DND-41 (cell line): Measurements from ENCODE around the gene MEGF6.

ENCODE experiments used
- ATAC-seq: fragments of 200-7000 bp; cut with Tn5 transposase; 3 replicates; pipeline ENCODE4 v1.9.1; 2021; ENCODE audit warnings: low read depth; ENCODE audit not compliant: insufficient read depth
- DNase-seq: peaks from one replicate; pipeline ENCODE4 v3.0.0-alpha.2; 2020
- H2AFZ ChIP-seq: 2 replicates; pipeline ENCODE4 v1.6.0; 2012; ENCODE audit warnings: low read depth, low read length
- H3K27ac ChIP-seq: 2 replicates; pipeline ENCODE4 v1.5.1; 2012; ENCODE audit warnings: low read length, inconsistent platforms
- H3K27me3 ChIP-seq: fragments of 200-600 bp; sonication (generic); 2 replicates; pipeline ENCODE4 v1.6.0; 2012; ENCODE audit warnings: low read length, mild to moderate bottlenecking, inconsistent platforms; ENCODE audit not compliant: insufficient read depth, poor library complexity
- H3K36me3 ChIP-seq: 2 replicates; pipeline ENCODE4 v1.5.1; 2012; ENCODE audit warnings: low read length, inconsistent platforms; ENCODE audit not compliant: insufficient read depth
- H3K4me1 ChIP-seq: 2 replicates; pipeline ENCODE4 v1.5.1; 2012; ENCODE audit warnings: mild to moderate bottlenecking, low read length; ENCODE audit not compliant: insufficient read depth
- H3K4me2 ChIP-seq: 2 replicates; pipeline ENCODE4 v1.6.0; 2012; ENCODE audit warnings: mild to moderate bottlenecking, moderate library complexity, low read length, inconsistent platforms; ENCODE audit not compliant: insufficient read depth
- H3K4me3 ChIP-seq, 2 experiments: fragments of 200-600 bp in 1 of 2; shearing (Covaris generic) in 1 of 2; 2 replicates each; pipeline ENCODE4 v1.5.1; 2012 to 2016; ENCODE audit warnings: inconsistent platforms in 2 of 2, low read length in 2 of 2, mild to moderate bottlenecking in 2 of 2, low read depth in 1 of 2, moderate library complexity in 1 of 2
- H3K79me2 ChIP-seq: 2 replicates; pipeline ENCODE4 v1.6.0; 2012; ENCODE audit warnings: low read length, inconsistent platforms; ENCODE audit not compliant: insufficient read depth
- H3K9ac ChIP-seq: 2 replicates; pipeline ENCODE4 v1.6.0; 2012; ENCODE audit warnings: low read depth, mild to moderate bottlenecking, inconsistent platforms, low read length, moderate library complexity
- H3K9me3 ChIP-seq: 2 replicates; pipeline ENCODE4 v1.5.1; 2012; ENCODE audit warnings: low read length, moderate library complexity, mild to moderate bottlenecking, inconsistent platforms; ENCODE audit not compliant: insufficient read depth, severe bottlenecking
- H4K20me1 ChIP-seq: 2 replicates; pipeline ENCODE4 v1.6.0; 2012; ENCODE audit warnings: low read length; ENCODE audit not compliant: insufficient read depth
- CTCF ChIP-seq: IDR thresholded peaks from 2 replicates; pipeline ENCODE4 v1.5.1; 2012; ENCODE audit warnings: borderline replicate concordance, low read length, moderate library complexity, mild to moderate bottlenecking; ENCODE audit not compliant: poor library complexity, severe bottlenecking; ENCODE audit errors: extremely low read depth
- EZH2 ChIP-seq: IDR thresholded peaks from 3 replicates; pipeline ENCODE4 v1.6.1; 2012; ENCODE audit warnings: borderline replicate concordance, low read depth, mild to moderate bottlenecking, moderate library complexity, low read length, inconsistent platforms; ENCODE audit not compliant: severe bottlenecking

MEGF6 gene

GRCh38 chr1:3601743-3602142 is 9.6 kb downstream of the MEGF6 start:
- no peaks in the 10 kb centered on the region for H3K79me2 ChIP-seq
- no peak overlapping the region for H3K4me2 ChIP-seq
- H3K9me3 ChIP-seq = no peaks in the 10 kb centered on the region
- no peaks in the 10 kb centered on the region for H3K4me1 ChIP-seq
- H3K9ac ChIP-seq = no peak overlapping the region
- no peak overlapping the region for H3K27ac ChIP-seq
- H3K36me3 ChIP-seq = no peaks in the 10 kb centered on the region
- no peak overlapping the region for H3K4me3 ChIP-seq
- no peaks in the 10 kb centered on the region for H3K27me3 ChIP-seq
- DNase-seq (no peak), ATAC-seq (no peak)
- H4K20me1 ChIP-seq = no peaks in the 10 kb centered on the region; the same call in 1 of the 2 replicates
- TF ChIP-seq EZH2 (no peak), CTCF (no peak)
- H2AFZ ChIP-seq = no peak overlapping the region

- ATAC-seq = no peak
- no peaks in the 10 kb centered on the region; the same call in 1 of the 2 replicates for H4K20me1 ChIP-seq
Observed at GRCh38 chr1:3600354-3600753, 11.0 kb downstream of the MEGF6 start.

GRCh38 chr1:3599816-3600215 is 11.5 kb downstream of the MEGF6 start:
- H3K79me2 ChIP-seq = no peaks in the 10 kb centered on the region
- no peaks in the 10 kb centered on the region; the same call in 1 of the 2 replicates for H4K20me1 ChIP-seq

More at GRCh38 chr1:3600354-3600753, 11.0 kb downstream of the MEGF6 start:
- no peak overlapping the region for H3K27ac ChIP-seq
- H3K4me3 ChIP-seq = no peak overlapping the region
- no peak overlapping the region for H3K4me2 ChIP-seq
- H3K27me3 ChIP-seq = no peaks in the 10 kb centered on the region
- H2AFZ ChIP-seq = no peak overlapping the region
- no peak for TF ChIP-seq EZH2
- H3K79me2 ChIP-seq = no peaks in the 10 kb centered on the region
- H3K36me3 ChIP-seq = no peaks in the 10 kb centered on the region
- no peak for DNase-seq
- H3K9ac ChIP-seq = no peak overlapping the region
- no peaks in the 10 kb centered on the region for H3K9me3 ChIP-seq
- no peaks in the 10 kb centered on the region for H3K4me1 ChIP-seq

GRCh38 chr1:3599286-3599811 is 12.0 kb downstream of the MEGF6 start:
- no peak overlapping the region for H3K4me2 ChIP-seq
- no peaks in the 10 kb centered on the region; the same call in 1 of the 2 replicates for H4K20me1 ChIP-seq
- no peak overlapping the region for H3K4me3 ChIP-seq
- no peaks in the 10 kb centered on the region for H3K9me3 ChIP-seq
- TF ChIP-seq CTCF (no peak), EZH2 (no peak)
- no peak overlapping the region for H3K27ac ChIP-seq
- H3K36me3 ChIP-seq = no peaks in the 10 kb centered on the region
- H3K9ac ChIP-seq = no peak overlapping the region
- ATAC-seq (no peak), DNase-seq (no peak)
- H2AFZ ChIP-seq = no peak overlapping the region
- H3K4me1 ChIP-seq = no peaks in the 10 kb centered on the region
- H3K79me2 ChIP-seq = no peaks in the 10 kb centered on the region
- H3K27me3 ChIP-seq = no peaks in the 10 kb centered on the region

More at GRCh38 chr1:3599816-3600215, 11.5 kb downstream of the MEGF6 start:
- ATAC-seq = no peak
- no peaks in the 10 kb centered on the region for H3K36me3 ChIP-seq
- no peak overlapping the region for H3K4me2 ChIP-seq
- H3K4me3 ChIP-seq = no peak overlapping the region
- DNase-seq = no peak
- H3K9me3 ChIP-seq = no peaks in the 10 kb centered on the region
- H3K27me3 ChIP-seq = no peaks in the 10 kb centered on the region
- H3K27ac ChIP-seq = no peak overlapping the region
- TF ChIP-seq EZH2 (no peak), CTCF (no peak)
- no peaks in the 10 kb centered on the region for H3K4me1 ChIP-seq
- H2AFZ ChIP-seq = no peak overlapping the region
- H3K9ac ChIP-seq = no peak overlapping the region
